Measurements from ENCODE around the gene IRF2BPL.

DNA sequence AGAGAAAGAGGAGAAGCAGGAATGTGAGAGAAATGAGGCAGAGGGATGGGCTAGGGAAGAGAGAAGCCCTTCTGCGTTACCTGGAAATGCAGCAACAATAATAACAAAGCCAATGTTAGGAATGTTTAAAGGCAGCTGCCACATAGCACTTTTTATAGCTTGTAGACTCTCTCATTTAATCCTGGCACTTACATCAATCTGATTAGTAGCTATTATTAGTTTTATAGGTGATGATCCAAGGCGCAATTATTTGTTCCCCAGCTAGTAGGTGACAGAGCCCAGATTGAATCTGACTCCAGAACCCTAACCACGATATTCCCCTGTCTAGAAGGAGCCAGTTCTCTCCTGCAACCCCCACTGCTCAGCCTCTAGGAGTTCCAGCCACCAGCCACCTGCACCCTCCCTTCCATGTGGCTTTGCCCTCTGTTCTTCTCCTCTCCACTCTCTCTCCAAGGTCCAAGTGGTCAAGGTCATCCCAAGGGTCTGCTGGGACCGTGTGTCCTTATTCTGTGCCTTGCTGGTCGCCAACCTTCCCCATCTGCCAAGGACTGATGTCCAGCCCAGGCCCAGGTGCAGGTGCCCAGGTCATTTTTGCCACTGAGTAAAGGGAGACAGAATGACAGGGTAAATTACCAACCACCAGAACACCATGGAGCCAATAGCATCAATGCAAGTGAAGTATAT lies 40.2 kb upstream of the IRF2BPL start:
- no peak for TF ChIP-seq EZH2 (IDR thresholded peaks at IDR 0.05; ENCODE audit: insufficient read depth, poor library complexity, severe bottlenecking)
- TF ChIP-seq EZH2phosphoT487 (IDR thresholded peaks at IDR 0.05; ENCODE audit: insufficient read depth, low read depth), result no peak

All from GM23248 (cell line).